HL-60 (cell line): ENCODE measurements around the gene HMGA1.
A peak's percentile ranks its signal among the peaks of the same experiment; 100 is the strongest.
"Not testable (repeated sequence)": the region's sequence is repeated elsewhere in the genome, so short reads cannot be mapped to it uniquely, and the experiment has no call there.

Experiments used
- DNase-seq, 2 experiments: peaks; one replicate each; pipeline ENCODE4 v3.0.0-alpha.2; 2010 to 2020; ENCODE audit warnings: low read depth in 1 of 2, low spot score in 1 of 2
- H3K27ac ChIP-seq: fragments of 250-450 bp; sonication (Bioruptor Pico); replicated peaks from 2 replicates; pipeline ENCODE4 v1.5.1; 2020; ENCODE audit warnings: mild to moderate bottlenecking, moderate library complexity
- H3K27me3 ChIP-seq: fragments of 250-450 bp; sonication (Bioruptor Pico); 2 replicates; pipeline ENCODE4 v1.5.1; 2021; ENCODE audit warnings: mild to moderate bottlenecking, moderate library complexity; ENCODE audit not compliant: insufficient read depth, poor library complexity, severe bottlenecking
- H3K4me3 ChIP-seq: replicated peaks from 2 replicates; pipeline ENCODE4 v1.5.1; 2011; ENCODE audit warnings: mild to moderate bottlenecking, control low read depth, low read length; ENCODE audit not compliant: insufficient read depth
- GABPA ChIP-seq: IDR thresholded peaks from 2 replicates; pipeline ENCODE4 v1.6.1; 2012; ENCODE audit warnings: low read depth
- POLR2AphosphoS5 ChIP-seq: IDR thresholded peaks from 2 replicates; pipeline ENCODE4 v1.6.1; 2012; ENCODE audit warnings: low read depth
- SPI1 ChIP-seq: IDR thresholded peaks from 2 replicates; pipeline ENCODE4 v1.6.1; 2012; ENCODE audit warnings: low read depth, mild to moderate bottlenecking, borderline replicate concordance
- TF ChIP-seq, protein P1 (sequence below): IDR thresholded peaks from 2 replicates; pipeline ENCODE4 v1.6.1; 2012; ENCODE audit warnings: low read depth; ENCODE audit not compliant: insufficient replicate concordance
- TF ChIP-seq, protein P2 (sequence below): IDR thresholded peaks from one replicate; pipeline ENCODE4 v1.5.1; 2011; ENCODE audit warnings: low read length, control low read depth, inconsistent platforms; ENCODE audit not compliant: insufficient read depth

Gene HMGA1

DNA sequence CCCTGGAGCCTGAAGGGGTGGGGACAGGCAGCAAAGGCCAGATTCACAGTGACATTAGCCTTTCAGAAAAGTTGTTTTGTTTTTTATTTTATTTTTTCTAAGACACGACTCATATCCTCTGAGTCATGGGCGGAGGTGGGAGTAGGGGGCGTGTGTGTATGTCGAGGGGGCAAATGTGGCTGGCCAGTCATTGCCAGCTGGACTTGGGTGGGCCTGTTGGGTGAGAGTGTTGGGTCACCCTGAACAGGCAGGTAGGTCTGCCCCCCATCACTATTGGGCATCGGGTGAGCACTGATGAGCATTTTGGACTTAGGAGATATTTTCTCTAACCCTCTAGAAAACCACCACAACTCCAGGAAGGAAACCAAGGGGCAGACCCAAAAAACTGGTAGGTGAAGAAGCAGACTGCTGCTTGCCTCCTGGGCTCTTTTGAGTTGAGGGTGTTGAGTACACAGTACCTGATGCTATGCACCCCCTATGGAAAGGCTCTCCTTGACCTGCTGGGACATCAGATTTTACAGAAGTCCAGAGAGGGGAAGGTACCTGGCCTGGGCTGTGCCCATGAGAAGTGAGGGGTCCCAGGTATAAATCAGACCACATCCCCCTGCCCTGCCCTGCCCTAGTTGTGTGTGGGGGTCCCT is 6.6 kb downstream of the HMGA1 start:
- TF ChIP-seq SPI1 (no peak), GABPA (no peak), POLR2AphosphoS5 (no peak)
- TF ChIP-seq, protein P1, sequence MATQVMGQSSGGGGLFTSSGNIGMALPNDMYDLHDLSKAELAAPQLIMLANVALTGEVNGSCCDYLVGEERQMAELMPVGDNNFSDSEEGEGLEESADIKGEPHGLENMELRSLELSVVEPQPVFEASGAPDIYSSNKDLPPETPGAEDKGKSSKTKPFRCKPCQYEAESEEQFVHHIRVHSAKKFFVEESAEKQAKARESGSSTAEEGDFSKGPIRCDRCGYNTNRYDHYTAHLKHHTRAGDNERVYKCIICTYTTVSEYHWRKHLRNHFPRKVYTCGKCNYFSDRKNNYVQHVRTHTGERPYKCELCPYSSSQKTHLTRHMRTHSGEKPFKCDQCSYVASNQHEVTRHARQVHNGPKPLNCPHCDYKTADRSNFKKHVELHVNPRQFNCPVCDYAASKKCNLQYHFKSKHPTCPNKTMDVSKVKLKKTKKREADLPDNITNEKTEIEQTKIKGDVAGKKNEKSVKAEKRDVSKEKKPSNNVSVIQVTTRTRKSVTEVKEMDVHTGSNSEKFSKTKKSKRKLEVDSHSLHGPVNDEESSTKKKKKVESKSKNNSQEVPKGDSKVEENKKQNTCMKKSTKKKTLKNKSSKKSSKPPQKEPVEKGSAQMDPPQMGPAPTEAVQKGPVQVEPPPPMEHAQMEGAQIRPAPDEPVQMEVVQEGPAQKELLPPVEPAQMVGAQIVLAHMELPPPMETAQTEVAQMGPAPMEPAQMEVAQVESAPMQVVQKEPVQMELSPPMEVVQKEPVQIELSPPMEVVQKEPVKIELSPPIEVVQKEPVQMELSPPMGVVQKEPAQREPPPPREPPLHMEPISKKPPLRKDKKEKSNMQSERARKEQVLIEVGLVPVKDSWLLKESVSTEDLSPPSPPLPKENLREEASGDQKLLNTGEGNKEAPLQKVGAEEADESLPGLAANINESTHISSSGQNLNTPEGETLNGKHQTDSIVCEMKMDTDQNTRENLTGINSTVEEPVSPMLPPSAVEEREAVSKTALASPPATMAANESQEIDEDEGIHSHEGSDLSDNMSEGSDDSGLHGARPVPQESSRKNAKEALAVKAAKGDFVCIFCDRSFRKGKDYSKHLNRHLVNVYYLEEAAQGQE = no peak
- TF ChIP-seq, protein P2, sequence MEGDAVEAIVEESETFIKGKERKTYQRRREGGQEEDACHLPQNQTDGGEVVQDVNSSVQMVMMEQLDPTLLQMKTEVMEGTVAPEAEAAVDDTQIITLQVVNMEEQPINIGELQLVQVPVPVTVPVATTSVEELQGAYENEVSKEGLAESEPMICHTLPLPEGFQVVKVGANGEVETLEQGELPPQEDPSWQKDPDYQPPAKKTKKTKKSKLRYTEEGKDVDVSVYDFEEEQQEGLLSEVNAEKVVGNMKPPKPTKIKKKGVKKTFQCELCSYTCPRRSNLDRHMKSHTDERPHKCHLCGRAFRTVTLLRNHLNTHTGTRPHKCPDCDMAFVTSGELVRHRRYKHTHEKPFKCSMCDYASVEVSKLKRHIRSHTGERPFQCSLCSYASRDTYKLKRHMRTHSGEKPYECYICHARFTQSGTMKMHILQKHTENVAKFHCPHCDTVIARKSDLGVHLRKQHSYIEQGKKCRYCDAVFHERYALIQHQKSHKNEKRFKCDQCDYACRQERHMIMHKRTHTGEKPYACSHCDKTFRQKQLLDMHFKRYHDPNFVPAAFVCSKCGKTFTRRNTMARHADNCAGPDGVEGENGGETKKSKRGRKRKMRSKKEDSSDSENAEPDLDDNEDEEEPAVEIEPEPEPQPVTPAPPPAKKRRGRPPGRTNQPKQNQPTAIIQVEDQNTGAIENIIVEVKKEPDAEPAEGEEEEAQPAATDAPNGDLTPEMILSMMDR = no peak
- no peaks in the 10 kb centered on the region for H3K27me3 ChIP-seq
- no peak for DNase-seq
- no peak overlapping the region for H3K4me3 ChIP-seq
- no peak overlapping the region; the same call in 1 of the 2 replicates for H3K27ac ChIP-seq

DNA sequence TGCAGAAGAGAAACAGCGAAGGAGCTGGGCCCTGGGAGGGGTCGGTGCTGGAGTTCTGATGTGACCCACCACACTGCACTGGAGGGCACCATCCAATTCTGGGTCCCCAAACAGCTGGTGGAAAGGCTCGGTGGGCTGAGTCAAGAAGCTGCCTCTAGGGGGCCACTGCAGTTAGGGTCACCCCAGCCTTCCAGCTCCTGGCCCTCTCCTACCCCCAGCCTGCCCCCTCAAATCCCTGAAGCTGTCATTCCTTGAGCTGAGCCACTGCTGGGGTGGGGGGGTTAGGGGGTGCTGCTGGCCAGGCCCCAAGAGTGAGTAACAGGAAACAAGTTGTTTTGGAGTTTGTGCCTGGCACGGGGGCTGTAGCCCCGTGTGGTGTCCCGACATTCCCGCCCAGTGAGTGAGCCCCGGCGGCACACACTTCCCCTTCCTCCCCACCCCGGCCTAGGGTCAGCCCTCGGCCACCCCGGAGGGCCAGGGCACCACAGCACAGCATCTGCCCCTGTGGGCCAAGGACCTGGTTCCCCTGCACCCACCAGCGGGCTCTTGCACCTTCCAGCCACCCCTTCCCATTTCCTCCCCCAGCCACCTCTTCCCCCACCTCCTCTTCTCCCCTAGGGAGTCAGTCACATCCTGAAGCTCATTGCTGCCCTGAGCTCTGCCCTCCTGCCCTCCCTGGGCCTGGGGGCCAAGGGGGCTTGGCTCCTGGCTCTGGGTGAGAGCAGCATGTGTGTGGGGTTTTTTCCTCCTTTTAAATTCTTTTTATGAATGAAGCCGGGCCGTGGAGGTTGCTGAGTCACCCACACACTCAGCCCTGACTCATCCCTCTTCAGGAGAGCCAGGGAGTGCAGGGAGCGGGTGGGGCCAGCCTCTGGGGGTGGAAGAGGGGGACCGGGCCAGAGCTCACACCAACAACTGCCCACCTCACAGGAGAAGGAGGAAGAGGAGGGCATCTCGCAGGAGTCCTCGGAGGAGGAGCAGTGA is 7.5 kb downstream of the HMGA1 start:
- no peaks in the 10 kb centered on the region for H3K27me3 ChIP-seq
- peak overlapping the region; percentile 31; the same call in 1 of the 2 replicates for H3K27ac ChIP-seq
- no peak for TF ChIP-seq SPI1
- TF ChIP-seq, protein P2 = peak; percentile 16
- DNase-seq = peak in 1 of 2 experiments; percentile 57
- no peak overlapping the region for H3K4me3 ChIP-seq

DNA sequence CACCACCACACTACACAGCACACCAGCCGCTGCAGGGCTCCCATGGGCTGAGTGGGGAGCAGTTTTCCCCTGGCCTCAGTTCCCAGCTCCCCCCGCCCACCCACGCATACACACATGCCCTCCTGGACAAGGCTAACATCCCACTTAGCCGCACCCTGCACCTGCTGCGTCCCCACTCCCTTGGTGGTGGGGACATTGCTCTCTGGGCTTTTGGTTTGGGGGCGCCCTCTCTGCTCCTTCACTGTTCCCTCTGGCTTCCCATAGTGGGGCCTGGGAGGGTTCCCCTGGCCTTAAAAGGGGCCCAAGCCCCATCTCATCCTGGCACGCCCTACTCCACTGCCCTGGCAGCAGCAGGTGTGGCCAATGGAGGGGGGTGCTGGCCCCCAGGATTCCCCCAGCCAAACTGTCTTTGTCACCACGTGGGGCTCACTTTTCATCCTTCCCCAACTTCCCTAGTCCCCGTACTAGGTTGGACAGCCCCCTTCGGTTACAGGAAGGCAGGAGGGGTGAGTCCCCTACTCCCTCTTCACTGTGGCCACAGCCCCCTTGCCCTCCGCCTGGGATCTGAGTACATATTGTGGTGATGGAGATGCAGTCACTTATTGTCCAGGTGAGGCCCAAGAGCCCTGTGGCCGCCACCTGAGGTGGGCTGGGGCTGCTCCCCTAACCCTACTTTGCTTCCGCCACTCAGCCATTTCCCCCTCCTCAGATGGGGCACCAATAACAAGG is 8.5 kb downstream of the HMGA1 start:
- DNase-seq, H3K27ac ChIP-seq, H3K27me3 ChIP-seq, H3K4me3 ChIP-seq: not testable (repeated sequence)
- peak; percentile 52; the same call in 1 of the 2 replicates for TF ChIP-seq POLR2AphosphoS5

DNA sequence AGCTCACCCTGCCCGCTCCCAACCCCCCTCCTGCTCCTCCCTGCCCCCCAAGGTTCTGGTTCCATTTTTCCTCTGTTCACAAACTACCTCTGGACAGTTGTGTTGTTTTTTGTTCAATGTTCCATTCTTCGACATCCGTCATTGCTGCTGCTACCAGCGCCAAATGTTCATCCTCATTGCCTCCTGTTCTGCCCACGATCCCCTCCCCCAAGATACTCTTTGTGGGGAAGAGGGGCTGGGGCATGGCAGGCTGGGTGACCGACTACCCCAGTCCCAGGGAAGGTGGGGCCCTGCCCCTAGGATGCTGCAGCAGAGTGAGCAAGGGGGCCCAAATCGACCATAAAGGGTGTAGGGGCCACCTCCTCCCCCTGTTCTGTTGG is 9.1 kb downstream of the HMGA1 start:
- H3K27me3 ChIP-seq, H3K4me3 ChIP-seq, DNase-seq, H3K27ac ChIP-seq: not testable (repeated sequence)

DNA sequence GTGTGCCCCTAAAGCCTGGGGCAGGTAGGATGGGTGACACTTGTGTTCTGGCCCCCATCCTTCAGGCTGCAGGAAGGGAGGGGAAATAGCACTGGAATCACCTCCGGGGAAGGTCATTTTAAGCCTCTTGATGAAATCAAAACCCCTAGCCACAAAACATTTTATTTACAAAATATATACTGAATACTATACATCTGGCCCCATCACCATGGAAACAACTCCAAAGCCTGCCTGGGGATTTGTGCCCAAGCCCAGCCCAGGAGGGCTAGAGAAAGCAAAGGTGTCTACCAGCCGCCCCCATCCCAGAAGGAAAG is 9.5 kb downstream of the HMGA1 start:
- Histone ChIP-seq H3K27ac (no peak overlapping the region), H3K27me3 (no peaks in the 10 kb centered on the region), H3K4me3 (no peak overlapping the region)
- DNase-seq = no peak
- TF ChIP-seq SPI1 = no peak
